Adrenal gland (tissue), 12 donors: ENCODE data around the gene CAPN7. TPM values are rescaled to one million over a fixed set of nuclear protein-coding genes. Genes with fewer than 3 reads are reported as not detected.

Experiments used
- DNase-seq, 7 donors: peaks; one replicate each; pipeline ENCODE4 v3.0.0-alpha.2; 2019 to 2020
- H3K27ac ChIP-seq, 5 donors: fragments of 200-600 bp; sonication (generic) in 4 of 5; 1 replicate in 3 of 5; 2 replicates in 2 of 5; pipeline versions ENCODE4 v1.5.1 to v1.8.0; 2016 to 2020; ENCODE audit warnings: mild to moderate bottlenecking in 1 of 5
- H3K27me3 ChIP-seq: fragments of 200-600 bp; 2 replicates; pipeline ENCODE4 v1.8.0; 2021
- H3K36me3 ChIP-seq, 2 donors: fragments of 200-600 bp; replicated peaks in 1 of 2; 1 replicate in 1 of 2; 2 replicates in 1 of 2; pipeline versions ENCODE4 v1.5.1 to v1.8.0; 2018 to 2022
- H3K4me1 ChIP-seq, 2 donors: fragments of 200-600 bp; replicated peaks in 1 of 2; 1 replicate in 1 of 2; 2 replicates in 1 of 2; pipeline versions ENCODE4 v1.5.1 to v1.8.0; 2018 to 2021
- H3K4me3 ChIP-seq, 4 donors: fragments of 200-600 bp; sonication (generic) in 3 of 4; one replicate each; pipeline ENCODE4 v1.5.1; 2016 to 2018
- H3K9me3 ChIP-seq, 3 donors: fragments of 200-600 bp; sonication (generic) in 1 of 3; replicated peaks in 1 of 3; 1 replicate in 2 of 3; 2 replicates in 1 of 3; pipeline versions ENCODE4 v1.5.1 to v1.8.0; 2016 to 2021
- POLR2A ChIP-seq, 2 donors: fragments of 450-650 bp; IDR thresholded peaks; one replicate each; pipeline ENCODE4 v1.6.1; 2017; ENCODE audit warnings: antibody characterized with exemption in 2 of 2, mild to moderate bottlenecking in 2 of 2, moderate library complexity in 1 of 2
- WGBS, 4 donors: extraction: QIAGEN DNeasy Blood & Tissue Kit in 2 of 4; methylation state at CpG; one replicate each; pipeline versions ENCODE4 v1.1.5 to v1.1.7; 2013 to 2017; 5-methylcytosine and 5-hydroxymethylcytosine counted together
- intact Hi-C, 2 donors: fragments of 100-400 bp; cut with DNase I; formaldehyde crosslinking; loops; one replicate each; pipeline versions ENCODE4 v1.14.1 to v1.15.0; 2022 to 2023
- polyA plus RNA-seq, 3 donors: library from polyadenylated mRNA; stranded (reverse); fragments of 200-250 nt in 2 of 3; fragments of 350-450 nt in 1 of 3; fragmentation: Illumina TruSeq in 1 of 3; extraction: RNeasy Lipid Tissue Mini Kit (QIAGEN cat#74804) in 1 of 3; gene quantifications; one replicate each; pipeline ENCODE4 v1.2.3, GENCODE V29; 2013 to 2014
- total RNA-seq, 9 donors: library from RNA; depleted of rRNA in 4 of 9; stranded (reverse); fragments of >200 nt in 4 of 9; fragments of 120-200 nt in 1 of 9; fragmentation: NEBNext Ultra II Directional in 1 of 9; extraction: Animal tissue kit (Norgen Biotek cat#: 25700) in 1 of 9; gene quantifications; one replicate each; pipeline versions ENCODE4 v1.1.0 to v1.2.4, GENCODE V29; 2013 to 2023
- TF ChIP-seq, protein P1 (sequence below), 6 experiments: fragments of 450-650 bp in 4 of 6; fragments of 200-600 bp in 2 of 6; sonication (generic) in 1 of 6; IDR thresholded peaks; 1 replicate in 5 of 6; 2 replicates in 1 of 6; pipeline versions ENCODE4 v1.5.1 to v1.8.0; 2016 to 2021; ENCODE audit warnings: antibody characterized with exemption in 6 of 6, mild to moderate bottlenecking in 2 of 6, moderate library complexity in 1 of 6
- donor health status: healthy with polysubstance abuse.
- donor health status: Bipolar disorder and iron deficiency.
- donor health status: DM: yes; HTN: yes; CAD: no.
- donor health status: DM: no; HTN: no; CAD: no.
- donor health status: DM: no; HTN: no; CAD: no.
- donor health status: DM: yes; HTN: yes; CAD: no.

The CAPN7 gene
- total and polyA plus RNA-seq, 12 donors = 14.4 to 54.9 (median 36.5) TPM

DNA sequence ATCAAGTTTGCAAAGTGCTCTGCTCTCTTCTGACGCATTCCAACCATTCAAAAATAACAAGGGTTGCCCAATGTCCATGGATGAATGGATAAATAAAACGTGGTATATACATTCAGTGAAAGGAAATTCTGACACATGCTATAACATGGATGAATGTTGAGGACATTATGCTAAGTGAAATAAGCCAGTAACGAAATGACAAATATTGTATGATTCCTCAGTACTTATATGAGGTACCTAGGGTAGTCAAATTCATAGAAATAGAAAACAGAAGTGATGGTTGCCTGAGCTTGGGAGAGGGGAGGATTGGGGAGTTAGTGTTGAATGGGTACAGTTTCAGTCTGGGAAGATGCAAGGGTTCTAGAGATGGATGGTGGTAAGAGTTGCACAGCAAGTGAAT lies 92.5 kb downstream of the CAPN7 start:
- DNase-seq = no peak
- no peaks in the 10 kb centered on the region for H3K9me3 ChIP-seq
- H3K36me3 ChIP-seq = peaks cover 0 to 28% of the 10 kb centered on the region in 2 donors
- H3K4me3 ChIP-seq = no peak overlapping the region
- no peaks in the 10 kb centered on the region for H3K27me3 ChIP-seq
- no peak for TF ChIP-seq POLR2A (IDR thresholded peaks at IDR 0.05)
- TF ChIP-seq, protein P1, sequence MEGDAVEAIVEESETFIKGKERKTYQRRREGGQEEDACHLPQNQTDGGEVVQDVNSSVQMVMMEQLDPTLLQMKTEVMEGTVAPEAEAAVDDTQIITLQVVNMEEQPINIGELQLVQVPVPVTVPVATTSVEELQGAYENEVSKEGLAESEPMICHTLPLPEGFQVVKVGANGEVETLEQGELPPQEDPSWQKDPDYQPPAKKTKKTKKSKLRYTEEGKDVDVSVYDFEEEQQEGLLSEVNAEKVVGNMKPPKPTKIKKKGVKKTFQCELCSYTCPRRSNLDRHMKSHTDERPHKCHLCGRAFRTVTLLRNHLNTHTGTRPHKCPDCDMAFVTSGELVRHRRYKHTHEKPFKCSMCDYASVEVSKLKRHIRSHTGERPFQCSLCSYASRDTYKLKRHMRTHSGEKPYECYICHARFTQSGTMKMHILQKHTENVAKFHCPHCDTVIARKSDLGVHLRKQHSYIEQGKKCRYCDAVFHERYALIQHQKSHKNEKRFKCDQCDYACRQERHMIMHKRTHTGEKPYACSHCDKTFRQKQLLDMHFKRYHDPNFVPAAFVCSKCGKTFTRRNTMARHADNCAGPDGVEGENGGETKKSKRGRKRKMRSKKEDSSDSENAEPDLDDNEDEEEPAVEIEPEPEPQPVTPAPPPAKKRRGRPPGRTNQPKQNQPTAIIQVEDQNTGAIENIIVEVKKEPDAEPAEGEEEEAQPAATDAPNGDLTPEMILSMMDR (IDR thresholded peaks at IDR 0.05) = no peak
- intact Hi-C loops = no loop called here
- H3K27ac ChIP-seq = peak overlapping the region; percentile 35 to 93 (median 90)
- peaks cover 43 to 76% of the 10 kb centered on the region in 2 donors for H3K4me1 ChIP-seq
- WGBS, 4 donors = 60 to 80% (median 74%) methylated on average over 3 of the region's 3 CpGs

DNA sequence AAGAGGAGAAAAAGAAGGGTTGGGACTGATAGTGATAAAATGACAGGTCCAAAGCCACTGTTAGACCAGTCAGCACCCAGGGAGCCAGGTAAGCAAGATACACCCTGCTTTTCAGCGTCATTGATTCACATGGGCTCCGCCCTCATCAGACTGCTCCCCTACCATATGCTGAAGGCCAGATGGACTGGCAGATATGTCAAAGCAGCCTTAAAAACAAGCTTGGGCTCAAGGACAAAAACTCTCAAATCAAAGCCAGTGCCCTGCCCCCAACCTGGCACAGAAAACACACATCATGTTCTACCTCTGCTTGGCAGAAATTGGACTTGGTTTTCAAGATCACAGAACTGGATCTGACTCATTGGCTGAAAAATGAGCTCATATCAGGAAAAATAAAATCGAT lies 93.0 kb downstream of the CAPN7 start:
- no peaks in the 10 kb centered on the region for H3K9me3 ChIP-seq
- intact Hi-C loops = no loop called here
- H3K27me3 ChIP-seq = no peaks in the 10 kb centered on the region
- peaks cover 40 to 70% of the 10 kb centered on the region in 2 donors for H3K4me1 ChIP-seq
- no peak overlapping the region for H3K4me3 ChIP-seq
- TF ChIP-seq, protein P1 (IDR thresholded peaks at IDR 0.05) = no peak
- peak in 1 of 2 donors; percentile 33 for TF ChIP-seq POLR2A (IDR thresholded peaks at IDR 0.05)
- H3K27ac ChIP-seq = peak overlapping the region in 4 of 5 donors; percentile 70 to 93 (median 91)
- DNase-seq = peak; percentile 84 to 97 (median 91)
- peaks cover 0 to 33% of the 10 kb centered on the region in 2 donors for H3K36me3 ChIP-seq
- WGBS, 4 donors = 34 to 47% (median 44%) methylated on average over 3 of the region's 3 CpGs

DNA sequence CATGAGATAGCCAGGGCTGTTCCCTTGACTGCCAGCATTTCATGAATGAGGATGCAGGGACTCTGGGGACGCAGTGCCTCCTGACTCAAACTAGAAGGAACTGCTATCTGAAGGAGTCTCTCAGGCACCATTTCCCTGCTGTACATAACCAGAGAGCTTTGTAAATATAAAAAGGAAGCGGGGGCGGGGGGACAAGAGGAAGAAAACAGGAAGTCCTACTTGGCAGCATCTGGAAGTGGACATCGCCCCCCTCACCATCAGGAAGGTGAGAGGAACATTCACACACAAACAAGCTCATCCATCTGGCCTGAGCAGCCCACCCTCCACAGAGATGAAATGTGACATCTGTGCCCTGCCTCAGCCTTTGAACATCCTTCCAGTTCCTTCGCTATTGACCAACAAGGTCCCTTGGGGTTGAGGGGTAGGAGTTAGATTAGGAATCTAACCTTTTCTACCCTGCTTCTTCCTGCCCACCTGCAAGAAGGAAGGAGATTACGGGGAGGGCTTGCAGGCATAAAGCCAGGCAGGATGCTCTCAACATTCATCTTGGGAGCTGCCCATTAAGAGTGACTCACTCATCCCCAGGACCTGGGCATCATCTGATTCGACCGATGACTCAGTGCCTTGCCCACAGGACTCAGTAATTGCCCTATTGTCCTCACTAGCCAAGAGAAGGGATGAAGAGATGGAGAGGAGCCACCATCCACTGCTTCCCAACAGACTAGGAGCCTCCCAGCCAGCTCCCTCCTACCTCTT lies 94.5 kb downstream of the CAPN7 start:
- intact Hi-C loops = no loop called here
- WGBS, 4 donors = 33 to 52% (median 38%) methylated on average over 5 to 8 of the region's 8 CpGs
- no peaks in the 10 kb centered on the region for H3K9me3 ChIP-seq
- no peak for TF ChIP-seq POLR2A (IDR thresholded peaks at IDR 0.05)
- TF ChIP-seq, protein P1 (IDR thresholded peaks at IDR 0.05) = peak in 2 of 6 experiments; percentile 14 to 22
- peak overlapping the region; percentile 34 to 93 (median 85) for H3K27ac ChIP-seq
- DNase-seq = peak; percentile 78 to 91 (median 89)
- H3K27me3 ChIP-seq = no peaks in the 10 kb centered on the region
- H3K36me3 ChIP-seq = peaks cover 0 to 36% of the 10 kb centered on the region in 2 donors
- H3K4me1 ChIP-seq = peaks cover 45 to 64% of the 10 kb centered on the region in 2 donors
- no peak overlapping the region for H3K4me3 ChIP-seq

DNA sequence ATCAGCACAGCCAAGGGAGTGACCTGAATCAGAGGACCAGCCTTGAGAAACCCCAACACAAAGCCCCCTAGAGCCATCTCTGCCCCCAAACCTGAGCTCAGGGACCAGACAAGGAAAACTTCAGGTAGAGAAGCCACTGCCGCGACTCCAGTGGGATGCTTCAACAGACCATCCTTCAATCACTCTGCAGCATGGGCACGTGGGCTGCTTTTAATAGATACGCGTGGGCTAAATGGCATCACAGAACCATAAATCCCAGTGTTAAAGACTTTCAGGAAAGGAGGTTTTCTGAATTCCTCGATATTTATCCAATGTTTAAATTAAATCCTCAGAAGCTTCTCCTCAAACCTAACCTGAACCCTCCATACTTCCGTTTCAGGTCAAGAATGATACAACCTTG lies 95.7 kb downstream of the CAPN7 start:
- H3K4me3 ChIP-seq = no peak overlapping the region
- WGBS, 4 donors = 92 to 99% (median 94%) methylated on average over 7 of the region's 7 CpGs
- peak in 1 of 7 donors; percentile 47 for DNase-seq
- H3K27ac ChIP-seq = peak overlapping the region in 4 of 5 donors; percentile 38 to 93 (median 88)
- TF ChIP-seq, protein P1 (IDR thresholded peaks at IDR 0.05) = no peak
- TF ChIP-seq POLR2A (IDR thresholded peaks at IDR 0.05) = no peak
- peaks cover 0 to 36% of the 10 kb centered on the region in 2 donors for H3K36me3 ChIP-seq
- no peaks in the 10 kb centered on the region for H3K27me3 ChIP-seq
- H3K4me1 ChIP-seq = peaks cover 42 to 58% of the 10 kb centered on the region in 2 donors
- no peaks in the 10 kb centered on the region for H3K9me3 ChIP-seq
- intact Hi-C loops = no loop called here

Other genes with a start within 250 kb of the CAPN7 start
- 10 to 100 TPM; 12.9 to 72.9 (median 44.1) TPM for gene MRPS25, start 140.9 kb upstream of the CAPN7 start, total RNA-seq
- 100 to 1,000 TPM in 1 of 3 donors, 10 to 100 TPM in 2; 47.1 to 145 (median 65.4) TPM for gene MRPS25, start 140.9 kb upstream of the CAPN7 start, polyA plus RNA-seq
- 10 to 100 TPM; 20.8 to 33.9 (median 27.5) TPM for gene RBSN, start 107.1 kb upstream of the CAPN7 start, total RNA-seq
- 10 to 100 TPM in 2 of 3 donors, 1 to 10 TPM in 1; 5.7 to 14.8 (median 11.0) TPM for gene RBSN, start 107.1 kb upstream of the CAPN7 start, polyA plus RNA-seq
- 100 to 1,000 TPM; 134 to 830 (median 184) TPM for gene SH3BP5, start 126.3 kb downstream of the CAPN7 start, total RNA-seq
- 1,000 to 10,000 TPM in 1 of 3 donors, 100 to 1,000 TPM in 2; 119 to 1,158 (median 135) TPM for gene SH3BP5, start 126.3 kb downstream of the CAPN7 start, polyA plus RNA-seq
- gene METTL6, start 221.3 kb downstream of the CAPN7 start, total RNA-seq = 10 to 100 TPM in 7 of 9 donors, 1 to 10 TPM in 2; 6.8 to 34.2 (median 13.3) TPM
- 10 to 100 TPM in 1 of 3 donors, 1 to 10 TPM in 2; 6.2 to 16.9 (median 8.4) TPM for gene METTL6, start 221.3 kb downstream of the CAPN7 start, polyA plus RNA-seq
- 10 to 100 TPM; 11.8 to 30.6 (median 20.6) TPM for gene EAF1, start 221.4 kb downstream of the CAPN7 start, total RNA-seq
- gene EAF1, start 221.4 kb downstream of the CAPN7 start, polyA plus RNA-seq = 10 to 100 TPM in 1 of 3 donors, 1 to 10 TPM in 2; 2.6 to 22.5 (median 4.6) TPM